Ecto neural progenitor cell (in vitro differentiated cells): ENCODE data around the gene MYO10.
"Not testable (repeated sequence)": the region's sequence is repeated elsewhere in the genome, so short reads cannot be mapped to it uniquely, and the experiment has no call there.

Experiments used
- DNase-seq: peaks from one replicate; pipeline ENCODE4 v3.0.0-alpha.2; 2018; ENCODE audit warnings: low spot score

Gene MYO10

GRCh38 chr5:16740066-16740810 is 195.8 kb downstream of the MYO10 start:
- DNase-seq: peak; percentile 62

GRCh38 chr5:16738393-16738792 is 197.7 kb downstream of the MYO10 start:
- DNase-seq: not testable (repeated sequence)

GRCh38 chr5:16737620-16738364 is 198.3 kb downstream of the MYO10 start:
- DNase-seq: peak; percentile 65

- DNase-seq: no peak
Observed at GRCh38 chr5:16737209-16737608, 198.9 kb downstream of the MYO10 start.

GRCh38 chr5:16736158-16736995 is 199.7 kb downstream of the MYO10 start:
- DNase-seq: peak; percentile 66

- no peak for DNase-seq
Observed at GRCh38 chr5:16735101-16736060, 200.7 kb downstream of the MYO10 start.

- peak; percentile 78 for DNase-seq
Observed at GRCh38 chr5:16733331-16734006, 202.6 kb downstream of the MYO10 start.

- DNase-seq: no peak
Observed at GRCh38 chr5:16732356-16732755, 203.7 kb downstream of the MYO10 start.

GRCh38 chr5:16727755-16728325 is 208.2 kb downstream of the MYO10 start:
- no peak for DNase-seq

- no peak for DNase-seq
Observed at GRCh38 chr5:16726538-16726946, 209.5 kb downstream of the MYO10 start.

GRCh38 chr5:16725575-16725974 is 210.5 kb downstream of the MYO10 start:
- no peak for DNase-seq

- no peak for DNase-seq
Observed at GRCh38 chr5:16723821-16724220, 212.3 kb downstream of the MYO10 start.

- DNase-seq: no peak
Observed at GRCh38 chr5:16722097-16722495, 214.0 kb downstream of the MYO10 start.

- DNase-seq: no peak
Observed at GRCh38 chr5:16721151-16722096, 214.7 kb downstream of the MYO10 start.

GRCh38 chr5:16718036-16718435 is 218.1 kb downstream of the MYO10 start:
- DNase-seq: not testable (repeated sequence)

GRCh38 chr5:16713386-16713928 is 222.6 kb downstream of the MYO10 start:
- DNase-seq: peak; percentile 90

GRCh38 chr5:16712620-16713019 is 223.5 kb downstream of the MYO10 start:
- no peak for DNase-seq

- DNase-seq: no peak
Observed at GRCh38 chr5:16712178-16712577, 223.9 kb downstream of the MYO10 start.
